Smooth muscle cell (in vitro differentiated cells): Measurements from ENCODE around the gene CHCHD5. TPM values are rescaled to one million over a fixed set of nuclear protein-coding genes. Genes with fewer than 3 reads are reported as not detected.

Experiments
- DNase-seq: peaks from one replicate; lab custom pipeline; 2025; ENCODE audit not compliant: unreplicated experiment; lab: John Stamatoyannopoulos, UW
- H2AFZ ChIP-seq: fragments of 200-600 bp; sonication (generic); 2 replicates; pipeline ENCODE4 v1.6.0; 2016; ENCODE audit warnings: antibody characterized with exemption, low read depth, mild to moderate bottlenecking
- H3F3A ChIP-seq: fragments of 200-600 bp; sonication (generic); 2 replicates; pipeline ENCODE4 v1.6.0; 2017; ENCODE audit warnings: antibody characterized with exemption, low read depth
- H3K27ac ChIP-seq: fragments of 200-600 bp; sonication (generic); 2 replicates; pipeline ENCODE4 v1.5.1; 2016; ENCODE audit warnings: low read depth, mild to moderate bottlenecking
- H3K27me3 ChIP-seq: fragments of 200-600 bp; sonication (generic); 2 replicates; pipeline ENCODE4 v1.6.1; 2016; ENCODE audit warnings: low read depth, mild to moderate bottlenecking
- H3K36me3 ChIP-seq: fragments of 200-600 bp; sonication (generic); 2 replicates; pipeline ENCODE4 v1.5.1; 2016; ENCODE audit warnings: low read depth
- H3K4me1 ChIP-seq: fragments of 200-600 bp; sonication (generic); 2 replicates; pipeline ENCODE4 v1.5.1; 2016; ENCODE audit warnings: low read depth
- H3K4me2 ChIP-seq: fragments of 200-600 bp; sonication (generic); 2 replicates; pipeline ENCODE4 v1.6.0; 2016; ENCODE audit warnings: mild to moderate bottlenecking
- H3K4me3 ChIP-seq: fragments of 200-600 bp; sonication (generic); 2 replicates; pipeline ENCODE4 v1.5.1; 2016; ENCODE audit warnings: mild to moderate bottlenecking
- H3K79me2 ChIP-seq: fragments of 200-600 bp; sonication (generic); 2 replicates; pipeline ENCODE4 v1.6.0; 2016; ENCODE audit warnings: low read depth, mild to moderate bottlenecking
- H3K9ac ChIP-seq: fragments of 200-600 bp; sonication (generic); 2 replicates; pipeline ENCODE4 v1.6.0; 2016; ENCODE audit warnings: low read depth
- H3K9me3 ChIP-seq: fragments of 200-600 bp; sonication (generic); replicated peaks from 2 replicates; pipeline ENCODE4 v1.5.1; 2016; ENCODE audit warnings: low read depth
- H4K20me1 ChIP-seq: fragments of 200-600 bp; sonication (generic); 2 replicates; pipeline ENCODE4 v1.6.0; 2016; ENCODE audit warnings: low read depth
- CTCF ChIP-seq: fragments of 200-600 bp; sonication (generic); IDR thresholded peaks from 2 replicates; pipeline ENCODE4 v1.5.1; 2017; ENCODE audit warnings: borderline replicate concordance, mild to moderate bottlenecking, antibody characterized with exemption; ENCODE audit not compliant: insufficient read depth, poor library complexity, severe bottlenecking
- WGBS: methylation state at CpG from one replicate; pipeline ENCODE4 v1.1.7; 2016; ENCODE audit warnings: low lambda C conversion rate; 5-methylcytosine and 5-hydroxymethylcytosine counted together
- polyA plus RNA-seq: library from polyadenylated mRNA; unstranded; fragments of >200 nt; fragmentation: Nextera tagmentation; extraction: Ambion mirVana; gene quantifications from 2 replicates; pipeline ENCODE4 v1.2.1, GENCODE V29; 2016
- total RNA-seq: library from RNA; depleted of rRNA; stranded (reverse); fragments of >200 nt; gene quantifications from 2 replicates; pipeline ENCODE4 v1.2.3, GENCODE V29; 2014

CHCHD5 gene
- total and polyA plus RNA-seq, 2 experiments from 2014 or later, result 14.3 to 56.4 TPM

DNA sequence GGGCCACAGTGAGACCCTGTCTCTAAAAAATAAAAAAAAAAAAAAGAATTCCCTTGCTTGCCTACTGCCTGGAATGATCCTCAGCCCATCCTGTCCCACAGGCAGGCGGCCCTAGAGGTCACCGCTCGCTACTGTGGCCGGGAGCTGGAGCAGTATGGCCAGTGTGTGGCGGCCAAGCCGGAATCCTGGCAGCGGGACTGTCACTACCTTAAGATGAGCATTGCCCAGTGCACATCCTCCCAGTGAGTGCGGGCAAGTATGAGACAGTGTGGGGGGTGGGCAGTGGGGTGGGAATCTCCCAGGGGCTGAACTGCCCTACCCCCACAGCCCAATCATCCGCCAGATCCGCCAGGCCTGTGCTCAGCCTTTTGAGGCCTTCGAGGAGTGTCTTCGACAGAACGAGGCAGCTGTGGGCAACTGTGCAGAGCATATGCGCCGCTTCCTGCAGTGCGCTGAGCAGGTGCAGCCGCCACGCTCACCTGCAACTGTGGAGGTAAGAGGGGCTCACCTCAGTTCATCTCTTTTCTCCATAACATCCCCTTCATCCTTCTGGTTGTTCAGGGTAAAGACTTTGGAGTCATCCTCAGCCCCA is 1.6 kb downstream of the CHCHD5 start:
- H4K20me1 ChIP-seq, result no peaks in the 10 kb centered on the region
- no peak for TF ChIP-seq CTCF
- H3K79me2 ChIP-seq, result no peaks in the 10 kb centered on the region
- no peaks in the 10 kb centered on the region for H3K9me3 ChIP-seq
- no peaks in the 10 kb centered on the region for H3K27me3 ChIP-seq
- WGBS, result 98% methylated on average over 18 of the region's 18 CpGs
- no peak overlapping the region for H3K4me2 ChIP-seq
- no peak for DNase-seq
- H2AFZ ChIP-seq, result no peak overlapping the region
- H3K9ac ChIP-seq, result no peak overlapping the region
- no peak overlapping the region for H3K4me3 ChIP-seq
- H3K36me3 ChIP-seq, result no peaks in the 10 kb centered on the region
- H3K27ac ChIP-seq, result no peak overlapping the region
- peaks cover 9% of the 10 kb centered on the region for H3K4me1 ChIP-seq
- H3F3A ChIP-seq, result peaks cover 14% of the 10 kb centered on the region

DNA sequence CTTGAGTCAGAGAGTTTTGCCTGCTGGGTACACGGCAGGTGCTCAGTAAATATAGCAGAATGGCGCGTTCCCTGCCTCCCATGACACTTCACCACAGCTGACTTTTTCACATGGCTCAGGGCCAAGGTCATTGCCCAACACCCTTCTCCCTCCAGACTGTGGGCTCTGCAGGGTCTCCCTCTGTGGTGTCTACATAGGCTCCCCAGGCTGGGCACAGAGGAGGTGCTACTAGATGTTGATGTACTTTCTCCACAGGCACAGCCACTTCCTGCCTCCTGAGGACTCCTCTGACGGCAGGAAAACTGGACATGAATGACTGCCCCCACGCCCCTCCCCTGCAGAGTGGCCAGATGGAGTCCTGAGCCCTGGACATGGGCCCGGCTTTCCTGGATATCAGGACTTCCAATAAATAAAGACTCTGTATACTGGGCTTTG is 4.2 kb downstream of the CHCHD5 start:
- H3K27me3 ChIP-seq, result no peaks in the 10 kb centered on the region
- no peaks in the 10 kb centered on the region for H3K9me3 ChIP-seq
- 97% methylated on average over 6 of the region's 6 CpGs for WGBS
- no peak overlapping the region for H3K4me2 ChIP-seq
- peaks cover 9% of the 10 kb centered on the region for H3K4me1 ChIP-seq
- H3K27ac ChIP-seq, result no peak overlapping the region
- no peak overlapping the region for H2AFZ ChIP-seq
- H3K4me3 ChIP-seq, result no peak overlapping the region
- no peaks in the 10 kb centered on the region for H3K36me3 ChIP-seq
- TF ChIP-seq CTCF, result no peak
- H3K79me2 ChIP-seq, result no peaks in the 10 kb centered on the region
- peaks cover 5% of the 10 kb centered on the region for H3F3A ChIP-seq
- no peaks in the 10 kb centered on the region for H4K20me1 ChIP-seq
- no peak overlapping the region for H3K9ac ChIP-seq
- no peak for DNase-seq

DNA sequence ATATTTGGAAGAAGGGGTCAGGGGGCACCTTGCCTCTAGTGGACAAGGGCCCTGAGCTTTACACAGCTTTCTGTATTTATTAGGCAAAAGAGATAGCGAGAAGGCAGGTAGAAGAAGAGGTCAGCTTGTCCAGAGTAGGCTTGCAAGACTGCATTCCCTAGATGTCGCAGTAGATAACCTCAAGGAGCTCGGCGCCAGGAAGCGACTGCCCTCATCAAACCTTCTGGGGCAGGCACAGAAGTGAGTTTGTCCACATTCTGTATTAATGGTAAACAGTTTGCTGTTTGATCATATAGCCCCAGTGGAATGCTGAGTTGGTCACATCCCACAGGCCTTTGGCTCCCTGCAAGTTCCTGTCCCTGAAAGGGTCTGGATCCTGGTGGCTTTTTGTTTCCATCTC is 7.0 kb downstream of the CHCHD5 start:
- no peaks in the 10 kb centered on the region for H3K79me2 ChIP-seq
- TF ChIP-seq CTCF, result no peak
- H3K9me3 ChIP-seq, result no peaks in the 10 kb centered on the region
- H3F3A ChIP-seq, result no peaks in the 10 kb centered on the region
- DNase-seq, result no peak
- no peak overlapping the region for H2AFZ ChIP-seq
- no peaks in the 10 kb centered on the region for H3K36me3 ChIP-seq
- H3K27me3 ChIP-seq, result no peaks in the 10 kb centered on the region
- WGBS, result 51% methylated on average over 5 of the region's 5 CpGs
- no peak overlapping the region for H3K27ac ChIP-seq
- no peak overlapping the region for H3K4me2 ChIP-seq
- H3K4me3 ChIP-seq, result no peak overlapping the region
- no peaks in the 10 kb centered on the region for H3K4me1 ChIP-seq
- no peak overlapping the region for H3K9ac ChIP-seq
- no peaks in the 10 kb centered on the region for H4K20me1 ChIP-seq

GRCh38 chr2:112593736-112594135 is 9.3 kb downstream of the CHCHD5 start:
- Histone ChIP-seq H3K9ac (no peak overlapping the region), H3K27ac (no peak overlapping the region), H4K20me1 (no peaks in the 10 kb centered on the region), H3K79me2 (no peaks in the 10 kb centered on the region), H3K4me2 (no peak overlapping the region), H3K4me1 (no peaks in the 10 kb centered on the region), H3F3A (no peaks in the 10 kb centered on the region), H3K9me3 (no peaks in the 10 kb centered on the region), H2AFZ (no peak overlapping the region), H3K4me3 (no peak overlapping the region), H3K36me3 (no peaks in the 10 kb centered on the region), H3K27me3 (no peaks in the 10 kb centered on the region)
- WGBS, result 84% methylated on average over 4 of the region's 4 CpGs
- TF ChIP-seq CTCF, result no peak
- DNase-seq, result no peak
